HepG2 (cell line): ENCODE data around the gene SERTAD3. TPM values are rescaled to one million over a fixed set of nuclear protein-coding genes. Genes with fewer than 3 reads are reported as not detected.

Source experiments
- CENPT ChIP-seq: sonication (generic); formaldehyde crosslinking; IDR thresholded peaks from 2 replicates; pipeline ENCODE4 v1.8.0; 2022; ENCODE audit warnings: low read depth, mild to moderate bottlenecking, moderate library complexity, missing genetic modification reagents
- DNMT3B ChIP-seq: conservative IDR thresholded peaks from 2 replicates; pipeline ENCODE4 v1.6.1; 2016; ENCODE audit warnings: missing biosample characterization, control low read depth
- ELF1 ChIP-seq: sonication (generic); formaldehyde crosslinking; IDR thresholded peaks from 2 replicates; pipeline ENCODE4 v1.4.0; 2020; ENCODE audit warnings: missing genetic modification reagents
- ELF3 ChIP-seq: IDR thresholded peaks from 2 replicates; pipeline ENCODE4 v1.6.1; 2016; ENCODE audit warnings: missing genetic modification reagents, missing compliant biosample characterization
- ESRRA ChIP-seq: sonication (generic); formaldehyde crosslinking; IDR thresholded peaks from 2 replicates; pipeline ENCODE4 v1.5.1; 2020; ENCODE audit warnings: mild to moderate bottlenecking, low read depth, missing genetic modification reagents
- FOXK1 ChIP-seq: sonication (generic); formaldehyde crosslinking; IDR thresholded peaks from 2 replicates; pipeline ENCODE4 v1.4.0; 2020; ENCODE audit warnings: low read depth, missing genetic modification reagents, borderline replicate concordance
- GZF1 ChIP-seq: sonication (generic); formaldehyde crosslinking; IDR thresholded peaks from 2 replicates; pipeline ENCODE4 v1.5.1; 2020; ENCODE audit warnings: mild to moderate bottlenecking, missing genetic modification reagents
- HOXA5 ChIP-seq: sonication (generic); formaldehyde crosslinking; IDR thresholded peaks from 2 replicates; pipeline ENCODE4 v1.4.0; 2020; ENCODE audit warnings: missing genetic modification reagents
- KDM5A ChIP-seq: fragments of 200-600 bp; sonication (generic); IDR thresholded peaks from 2 replicates; pipeline ENCODE4 v1.7.0; 2018; ENCODE audit warnings: antibody characterized with exemption, mild to moderate bottlenecking, low read length, borderline replicate concordance
- NR2C2 ChIP-seq: sonication (generic); formaldehyde crosslinking; IDR thresholded peaks from 2 replicates; pipeline ENCODE4 v1.4.0; 2020; ENCODE audit warnings: missing genetic modification reagents, mild to moderate bottlenecking, moderate library complexity, borderline replicate concordance
- PHF5A ChIP-seq: IDR thresholded peaks from one replicate; pipeline ENCODE4 v1.6.1; 2018; ENCODE audit warnings: low read depth, missing genetic modification reagents; ENCODE audit not compliant: unreplicated experiment
- REPIN1 ChIP-seq: sonication (generic); formaldehyde crosslinking; IDR thresholded peaks from 2 replicates; pipeline ENCODE4 v1.8.0; 2022; ENCODE audit warnings: missing genetic modification reagents, low read depth, mild to moderate bottlenecking, borderline replicate concordance
- SETDB1 ChIP-seq: sonication (generic); formaldehyde crosslinking; IDR thresholded peaks from 2 replicates; pipeline ENCODE4 v1.5.1; 2020; ENCODE audit warnings: missing genetic modification reagents, mild to moderate bottlenecking, borderline replicate concordance
- YEATS2 ChIP-seq: sonication (generic); formaldehyde crosslinking; IDR thresholded peaks from 2 replicates; pipeline ENCODE4 v1.4.0; 2020; ENCODE audit warnings: missing genetic modification reagents, borderline replicate concordance
- ZBTB38 ChIP-seq: sonication (generic); formaldehyde crosslinking; IDR thresholded peaks from 2 replicates; pipeline ENCODE4 v1.5.1; 2020; ENCODE audit warnings: mild to moderate bottlenecking, missing genetic modification reagents
- ZBTB7A ChIP-seq: sonication (generic); formaldehyde crosslinking; IDR thresholded peaks from 2 replicates; pipeline ENCODE4 v1.8.0; 2022; ENCODE audit warnings: mild to moderate bottlenecking, missing genetic modification reagents
- ZFP62 ChIP-seq: sonication (generic); formaldehyde crosslinking; IDR thresholded peaks from 2 replicates; pipeline ENCODE4 v1.4.0; 2020; ENCODE audit warnings: missing genetic modification reagents
- ZNF317 ChIP-seq: sonication (generic); formaldehyde crosslinking; IDR thresholded peaks from 2 replicates; pipeline ENCODE4 v1.5.0; 2020; ENCODE audit warnings: mild to moderate bottlenecking, missing genetic modification reagents
- ZNF567 ChIP-seq: sonication (generic); formaldehyde crosslinking; IDR thresholded peaks from 2 replicates; pipeline ENCODE4 v1.8.1; 2023; ENCODE audit warnings: mild to moderate bottlenecking, missing genetic modification reagents, borderline replicate concordance
- ZNF703 ChIP-seq: sonication (generic); formaldehyde crosslinking; IDR thresholded peaks from 2 replicates; pipeline ENCODE4 v1.5.1; 2020; ENCODE audit warnings: missing genetic modification reagents, mild to moderate bottlenecking, moderate library complexity, borderline replicate concordance
- ZNF841 ChIP-seq: sonication (generic); formaldehyde crosslinking; IDR thresholded peaks from 2 replicates; pipeline ENCODE4 v1.8.1; 2023; ENCODE audit warnings: missing genetic modification reagents, borderline replicate concordance
- ZSCAN31 ChIP-seq: sonication (generic); formaldehyde crosslinking; IDR thresholded peaks from 2 replicates; pipeline ENCODE4 v1.5.0; 2020; ENCODE audit warnings: low read depth, mild to moderate bottlenecking, missing genetic modification reagents
- polyA plus RNA-seq, 8 experiments: library from polyadenylated mRNA; depleted of rRNA in 3 of 8; stranded (reverse) in 7 of 8; unstranded in 1 of 8; fragments of >200 nt; fragmentation: Illumina TruSeq in 4 of 8; extraction: Trizol in 4 of 8; gene quantifications; 2 replicates each; pipeline versions ENCODE4 v1.2.1 to v1.2.3, GENCODE V29; 2011 to 2016; ENCODE audit warnings: low read depth in 4 of 8, missing spikeins in 1 of 8, mixed read lengths in 1 of 8; ENCODE audit not compliant: insufficient read depth in 1 of 8
- total RNA-seq, 5 experiments: library from RNA; depleted of rRNA; stranded (reverse); fragments of >200 nt; fragmentation: Illumina TruSeq; extraction: Trizol; gene quantifications; 2 replicates each; pipeline ENCODE4 v1.2.3, GENCODE V29; 2016; ENCODE audit warnings: low read depth in 1 of 5
- TF ChIP-seq, protein P1 (sequence below): conservative IDR thresholded peaks from 2 replicates; pipeline ENCODE4 v1.6.1; 2018; ENCODE audit warnings: missing genetic modification reagents
- TF ChIP-seq, protein P2 (sequence below): sonication (generic); formaldehyde crosslinking; IDR thresholded peaks from 2 replicates; pipeline ENCODE4 v1.4.0; 2020; ENCODE audit warnings: missing genetic modification reagents, borderline replicate concordance
- TF ChIP-seq, protein P3 (sequence below): sonication (generic); formaldehyde crosslinking; IDR thresholded peaks from 2 replicates; pipeline ENCODE4 v1.8.0; 2022; ENCODE audit warnings: mild to moderate bottlenecking, missing genetic modification reagents

SERTAD3 gene
- total and polyA plus RNA-seq, 2 of the 13 experiments (the other 11 are each of a cell fraction or from before 2014, with no cell fraction given), result 9.6 to 16.9 TPM

DNA sequence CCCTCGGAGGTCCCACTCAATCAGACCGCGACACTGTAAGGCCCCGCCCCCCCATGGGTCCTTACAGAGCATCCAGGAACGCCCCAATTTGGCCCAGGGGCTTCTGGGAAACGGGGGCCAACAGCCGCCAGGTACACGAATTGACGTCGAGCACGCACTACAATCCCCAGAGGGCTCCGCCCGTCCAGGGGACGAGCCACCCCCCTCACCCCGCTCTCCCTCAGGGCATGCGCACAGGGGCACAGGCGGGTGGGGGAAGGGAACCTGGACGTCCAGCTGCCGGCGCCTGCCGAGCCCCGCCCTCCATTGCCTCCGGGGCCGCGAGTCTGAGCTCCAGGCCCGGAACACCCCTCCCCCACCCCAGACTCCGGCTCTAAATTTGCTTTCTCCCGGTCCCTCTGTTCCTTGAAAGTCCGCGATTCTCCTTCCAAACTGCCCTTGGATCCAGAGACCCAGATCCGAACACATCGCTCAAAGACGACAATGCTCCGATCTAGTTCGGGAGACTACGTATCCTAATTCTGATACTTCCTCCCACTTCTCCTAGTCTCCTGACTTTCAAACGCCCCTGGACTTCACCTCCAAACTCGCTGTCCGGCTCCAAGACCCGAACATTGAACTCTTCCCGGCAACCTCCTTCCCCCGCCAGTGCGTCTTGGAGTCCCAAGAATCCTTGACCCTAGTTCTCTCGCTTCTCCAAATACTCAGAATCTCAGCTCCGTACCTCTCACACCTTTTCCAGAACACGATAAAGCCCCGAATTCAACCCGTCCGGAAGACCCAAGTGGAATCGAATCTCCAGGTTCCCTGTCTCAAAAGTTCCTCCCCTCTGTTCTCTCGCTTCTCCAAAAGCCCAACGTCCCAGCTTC lies 770 bp downstream of the SERTAD3 start (continued):
- no peak; the same call in 1 of the 2 replicates for TF ChIP-seq ZNF567 (CRISPR knock-in tag)
- peak; percentile 62; the same call in 1 of the 2 replicates for TF ChIP-seq YEATS2 (CRISPR knock-in tag)
- no peak for TF ChIP-seq ZNF317 (CRISPR knock-in tag)
- no peak for TF ChIP-seq ZFP62 (CRISPR knock-in tag)
- TF ChIP-seq ELF1 (CRISPR knock-in tag), result peak; percentile 40; the same call in 1 of the 2 replicates
- no peak for TF ChIP-seq KDM5A
- TF ChIP-seq NR2C2 (CRISPR knock-in tag), result peak; percentile 78
- no peak for TF ChIP-seq ZNF703 (CRISPR knock-in tag)
- TF ChIP-seq, protein P1, sequence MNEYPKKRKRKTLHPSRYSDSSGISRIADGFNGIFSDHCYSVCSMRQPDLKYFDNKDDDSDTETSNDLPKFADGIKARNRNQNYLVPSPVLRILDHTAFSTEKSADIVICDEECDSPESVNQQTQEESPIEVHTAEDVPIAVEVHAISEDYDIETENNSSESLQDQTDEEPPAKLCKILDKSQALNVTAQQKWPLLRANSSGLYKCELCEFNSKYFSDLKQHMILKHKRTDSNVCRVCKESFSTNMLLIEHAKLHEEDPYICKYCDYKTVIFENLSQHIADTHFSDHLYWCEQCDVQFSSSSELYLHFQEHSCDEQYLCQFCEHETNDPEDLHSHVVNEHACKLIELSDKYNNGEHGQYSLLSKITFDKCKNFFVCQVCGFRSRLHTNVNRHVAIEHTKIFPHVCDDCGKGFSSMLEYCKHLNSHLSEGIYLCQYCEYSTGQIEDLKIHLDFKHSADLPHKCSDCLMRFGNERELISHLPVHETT (CRISPR knock-in tag), result peak; percentile 81; the same call in 1 of the 2 replicates
- TF ChIP-seq, protein P2, sequence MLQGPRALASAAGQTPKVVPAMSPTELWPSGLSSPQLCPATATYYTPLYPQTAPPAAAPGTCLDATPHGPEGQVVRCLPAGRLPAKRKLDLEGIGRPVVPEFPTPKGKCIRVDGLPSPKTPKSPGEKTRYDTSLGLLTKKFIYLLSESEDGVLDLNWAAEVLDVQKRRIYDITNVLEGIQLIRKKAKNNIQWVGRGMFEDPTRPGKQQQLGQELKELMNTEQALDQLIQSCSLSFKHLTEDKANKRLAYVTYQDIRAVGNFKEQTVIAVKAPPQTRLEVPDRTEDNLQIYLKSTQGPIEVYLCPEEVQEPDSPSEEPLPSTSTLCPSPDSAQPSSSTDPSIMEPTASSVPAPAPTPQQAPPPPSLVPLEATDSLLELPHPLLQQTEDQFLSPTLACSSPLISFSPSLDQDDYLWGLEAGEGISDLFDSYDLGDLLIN, result no peak
- no peak; the same call in 1 of the 2 replicates for TF ChIP-seq ESRRA (CRISPR knock-in tag)
- no peak for TF ChIP-seq ZSCAN31 (CRISPR knock-in tag)
- no peak for TF ChIP-seq CENPT (CRISPR knock-in tag)
- peak; percentile 75; the same call in 1 of the 2 replicates for TF ChIP-seq FOXK1 (CRISPR knock-in tag)
- no peak for TF ChIP-seq GZF1 (CRISPR knock-in tag)
- no peak for TF ChIP-seq SETDB1 (CRISPR knock-in tag)
- no peak for TF ChIP-seq REPIN1 (CRISPR knock-in tag)
- no peak for TF ChIP-seq ZBTB38 (CRISPR knock-in tag)
- no peak for TF ChIP-seq PHF5A (CRISPR knock-in tag)
- TF ChIP-seq HOXA5 (CRISPR knock-in tag), result peak; percentile 74; the same call in 1 of the 2 replicates
- TF ChIP-seq, protein P3, sequence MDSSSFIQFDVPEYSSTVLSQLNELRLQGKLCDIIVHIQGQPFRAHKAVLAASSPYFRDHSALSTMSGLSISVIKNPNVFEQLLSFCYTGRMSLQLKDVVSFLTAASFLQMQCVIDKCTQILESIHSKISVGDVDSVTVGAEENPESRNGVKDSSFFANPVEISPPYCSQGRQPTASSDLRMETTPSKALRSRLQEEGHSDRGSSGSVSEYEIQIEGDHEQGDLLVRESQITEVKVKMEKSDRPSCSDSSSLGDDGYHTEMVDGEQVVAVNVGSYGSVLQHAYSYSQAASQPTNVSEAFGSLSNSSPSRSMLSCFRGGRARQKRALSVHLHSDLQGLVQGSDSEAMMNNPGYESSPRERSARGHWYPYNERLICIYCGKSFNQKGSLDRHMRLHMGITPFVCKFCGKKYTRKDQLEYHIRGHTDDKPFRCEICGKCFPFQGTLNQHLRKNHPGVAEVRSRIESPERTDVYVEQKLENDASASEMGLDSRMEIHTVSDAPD (CRISPR knock-in tag), result no peak
- no peak for TF ChIP-seq DNMT3B (CRISPR knock-in tag)
- peak; percentile 37; the same call in 1 of the 2 replicates for TF ChIP-seq ELF3 (CRISPR knock-in tag)
- TF ChIP-seq ZBTB7A (CRISPR knock-in tag), result no peak
- TF ChIP-seq ZNF841 (CRISPR knock-in tag), result no peak
